Fibroblast of lung (primary cell): ENCODE data around the gene UST. TPM values are rescaled to one million over a fixed set of nuclear protein-coding genes. Genes with fewer than 3 reads are reported as not detected.

Experiments
- DNase-seq, 2 donors: peaks; one replicate each; pipeline versions ENCODE4 v3.0.0 to v3.0.0-alpha.2; 2010; ENCODE audit warnings: low read depth in 2 of 2
- H2AFZ ChIP-seq: 2 replicates; pipeline ENCODE4 v1.5.1; 2012; ENCODE audit warnings: low read length, control low read depth, inconsistent platforms
- H3K27ac ChIP-seq: 2 replicates; pipeline ENCODE4 v1.5.1; 2011; ENCODE audit warnings: low read length, control low read depth; ENCODE audit not compliant: insufficient read depth
- H3K27me3 ChIP-seq: 2 replicates; pipeline ENCODE4 v1.5.1; 2011; ENCODE audit warnings: mild to moderate bottlenecking, low read length; ENCODE audit not compliant: control insufficient read depth, insufficient read depth
- H3K36me3 ChIP-seq: 2 replicates; pipeline ENCODE4 v1.5.1; 2011; ENCODE audit warnings: low read length; ENCODE audit not compliant: control insufficient read depth, insufficient read depth
- H3K4me1 ChIP-seq: 2 replicates; pipeline ENCODE4 v1.5.1; 2011; ENCODE audit warnings: low read length; ENCODE audit not compliant: control insufficient read depth, insufficient read depth; ENCODE audit errors: extremely low read depth
- H3K4me2 ChIP-seq: 2 replicates; pipeline ENCODE4 v1.5.1; 2011; ENCODE audit warnings: low read length, control low read depth; ENCODE audit not compliant: insufficient read depth; ENCODE audit errors: extremely low read depth
- H3K4me3 ChIP-seq, 4 experiments: fragments of 200-600 bp in 1 of 4; sonication (generic) in 1 of 4; replicated peaks in 1 of 4; 2 replicates each; pipeline ENCODE4 v1.5.1; 2011 to 2016; ENCODE audit warnings: low read length in 4 of 4, low read depth in 3 of 4, mild to moderate bottlenecking in 3 of 4, control low read depth in 2 of 4, inconsistent platforms in 1 of 4, mixed read lengths in 1 of 4; ENCODE audit not compliant: insufficient read depth in 1 of 4; ENCODE audit errors: control extremely low read depth in 1 of 4
- H3K79me2 ChIP-seq: 2 replicates; pipeline ENCODE4 v1.5.1; 2012; ENCODE audit warnings: mild to moderate bottlenecking, low read length, inconsistent platforms; ENCODE audit not compliant: control insufficient read depth, insufficient read depth
- H3K9ac ChIP-seq: 2 replicates; pipeline ENCODE4 v1.5.1; 2011; ENCODE audit warnings: mild to moderate bottlenecking, low read length, control low read depth; ENCODE audit not compliant: insufficient read depth
- H3K9me3 ChIP-seq: 2 replicates; pipeline ENCODE4 v1.5.1; 2012; ENCODE audit warnings: low read depth, low read length; ENCODE audit not compliant: control insufficient read depth, insufficient read depth
- H4K20me1 ChIP-seq: 2 replicates; pipeline ENCODE4 v1.5.1; 2011; ENCODE audit warnings: low read length; ENCODE audit not compliant: control insufficient read depth, insufficient read depth; ENCODE audit errors: extremely low read depth
- EZH2 ChIP-seq: IDR thresholded peaks from 2 replicates; pipeline ENCODE4 v1.5.1; 2012; ENCODE audit warnings: low read length, control low read depth, mild to moderate bottlenecking; ENCODE audit errors: missing control alignments
- polyA plus RNA-seq, 2 donors: library from polyadenylated mRNA; depleted of rRNA in 1 of 2; stranded (reverse) in 1 of 2; unstranded in 1 of 2; fragments of >200 nt; gene quantifications; 2 replicates each; pipeline ENCODE4 v1.2.1, GENCODE V29; 2011 to 2012; ENCODE audit warnings: missing spikeins in 1 of 2
- total RNA-seq: library from RNA; depleted of rRNA; stranded (reverse); fragments of >200 nt; gene quantifications from 2 replicates; pipeline ENCODE4 v1.2.1, GENCODE V29; 2014
- TF ChIP-seq, protein P1 (sequence below), 2 donors: IDR thresholded peaks in 1 of 2; conservative IDR thresholded peaks in 1 of 2; 1 replicate in 1 of 2; 2 replicates in 1 of 2; pipeline ENCODE4 v1.5.1; 2011 to 2012; ENCODE audit warnings: low read length in 2 of 2, control low read depth in 1 of 2, inconsistent platforms in 1 of 2, low read depth in 1 of 2, mild to moderate bottlenecking in 1 of 2

UST gene
- total and polyA plus RNA-seq, 2 donors (not counting 1 experiment from before 2014, with no cell fraction given) = 6.8 to 19.5 TPM

DNA sequence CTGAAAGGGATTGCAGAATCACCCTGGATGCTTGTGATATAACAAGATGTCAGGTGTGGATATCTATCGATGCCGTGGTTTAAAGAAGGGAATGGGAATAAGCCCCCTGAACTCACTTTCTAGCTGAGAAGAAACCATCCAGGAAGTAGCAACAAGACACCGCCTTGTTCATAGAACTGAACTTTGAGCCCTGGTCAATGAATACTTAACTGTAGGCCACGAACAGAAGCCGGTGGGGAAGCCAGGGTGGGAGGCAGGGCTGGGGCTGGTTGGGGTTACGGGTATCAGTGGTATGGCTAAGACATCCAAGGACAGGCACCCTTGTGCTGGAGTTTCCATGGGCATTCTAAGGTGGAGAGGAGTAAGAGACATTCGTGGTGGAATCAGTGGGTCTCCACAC is 61.0 kb downstream of the UST start:
- Histone ChIP-seq H3K4me2 (no peak overlapping the region), H2AFZ (no peak overlapping the region), H3K27ac (no peak overlapping the region), H3K36me3 (no peaks in the 10 kb centered on the region), H3K4me1 (peaks cover 3% of the 10 kb centered on the region), H3K9ac (no peak overlapping the region), H3K9me3 (no peaks in the 10 kb centered on the region), H3K79me2 (no peaks in the 10 kb centered on the region), H3K27me3 (no peaks in the 10 kb centered on the region), H4K20me1 (no peaks in the 10 kb centered on the region), H3K4me3 (no peak overlapping the region)
- TF ChIP-seq, protein P1, sequence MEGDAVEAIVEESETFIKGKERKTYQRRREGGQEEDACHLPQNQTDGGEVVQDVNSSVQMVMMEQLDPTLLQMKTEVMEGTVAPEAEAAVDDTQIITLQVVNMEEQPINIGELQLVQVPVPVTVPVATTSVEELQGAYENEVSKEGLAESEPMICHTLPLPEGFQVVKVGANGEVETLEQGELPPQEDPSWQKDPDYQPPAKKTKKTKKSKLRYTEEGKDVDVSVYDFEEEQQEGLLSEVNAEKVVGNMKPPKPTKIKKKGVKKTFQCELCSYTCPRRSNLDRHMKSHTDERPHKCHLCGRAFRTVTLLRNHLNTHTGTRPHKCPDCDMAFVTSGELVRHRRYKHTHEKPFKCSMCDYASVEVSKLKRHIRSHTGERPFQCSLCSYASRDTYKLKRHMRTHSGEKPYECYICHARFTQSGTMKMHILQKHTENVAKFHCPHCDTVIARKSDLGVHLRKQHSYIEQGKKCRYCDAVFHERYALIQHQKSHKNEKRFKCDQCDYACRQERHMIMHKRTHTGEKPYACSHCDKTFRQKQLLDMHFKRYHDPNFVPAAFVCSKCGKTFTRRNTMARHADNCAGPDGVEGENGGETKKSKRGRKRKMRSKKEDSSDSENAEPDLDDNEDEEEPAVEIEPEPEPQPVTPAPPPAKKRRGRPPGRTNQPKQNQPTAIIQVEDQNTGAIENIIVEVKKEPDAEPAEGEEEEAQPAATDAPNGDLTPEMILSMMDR (conservative IDR thresholded peaks at IDR 0.05 in 1 of 2, IDR thresholded peaks at IDR 0.05 in 1 of 2; ENCODE audit: low read depth in 1 of 2, low read length in 2 of 2) = no peak
- TF ChIP-seq EZH2 = no peak
- DNase-seq = no peak

DNA sequence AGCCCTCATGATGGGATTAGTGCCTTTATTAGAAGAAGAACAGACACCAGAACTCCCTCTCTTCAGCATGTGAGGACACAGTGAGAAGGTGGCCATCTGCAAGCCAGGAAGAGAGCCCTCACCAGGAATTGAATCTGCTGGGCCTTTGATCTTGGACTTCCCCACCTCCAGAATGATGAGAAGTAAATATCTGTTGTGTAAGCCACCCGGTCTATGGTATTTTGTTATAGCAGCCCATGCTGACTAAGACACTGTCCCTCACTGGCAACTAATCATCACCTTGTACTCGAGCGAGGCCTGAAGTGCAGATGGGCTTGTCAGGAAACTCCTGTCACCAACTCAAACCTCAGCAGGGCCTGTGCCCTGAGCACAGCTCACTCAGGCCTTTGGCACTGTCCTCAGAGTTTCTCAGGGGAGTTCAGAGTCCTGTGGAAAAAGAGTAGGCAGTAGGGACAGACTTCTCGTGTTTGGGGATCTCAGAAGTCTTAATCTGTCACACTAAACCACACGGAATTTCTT is 62.0 kb downstream of the UST start:
- Histone ChIP-seq H3K4me2 (no peak overlapping the region), H3K36me3 (no peaks in the 10 kb centered on the region), H2AFZ (no peak overlapping the region), H3K27ac (no peak overlapping the region), H3K27me3 (no peaks in the 10 kb centered on the region), H3K4me3 (no peak overlapping the region), H3K79me2 (no peaks in the 10 kb centered on the region), H3K9ac (no peak overlapping the region), H3K9me3 (no peaks in the 10 kb centered on the region), H4K20me1 (no peaks in the 10 kb centered on the region), H3K4me1 (peaks cover 3% of the 10 kb centered on the region)
- TF ChIP-seq, protein P1 (conservative IDR thresholded peaks at IDR 0.05 in 1 of 2, IDR thresholded peaks at IDR 0.05 in 1 of 2; ENCODE audit: low read depth in 1 of 2, low read length in 2 of 2) = no peak
- TF ChIP-seq EZH2 = no peak
- no peak for DNase-seq

DNA sequence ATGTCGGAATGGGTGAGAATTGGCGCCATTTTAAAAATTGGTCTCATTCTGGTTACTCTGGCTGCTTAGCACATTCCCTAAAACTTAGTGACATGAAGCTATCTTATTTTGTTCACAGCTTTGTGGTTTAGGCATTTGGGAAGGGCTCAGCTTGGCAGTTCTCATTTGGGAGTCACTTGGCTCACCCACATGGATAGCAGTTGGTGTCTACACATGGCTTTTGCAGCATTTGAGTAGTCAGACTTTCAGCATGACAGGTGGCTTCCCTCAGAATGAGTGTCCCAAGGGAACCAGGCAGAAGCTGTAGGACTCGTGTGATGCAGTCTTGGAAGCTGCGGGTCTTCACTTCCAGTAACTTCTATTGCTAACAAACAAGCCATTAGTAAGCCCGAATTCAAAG is 64.6 kb downstream of the UST start:
- Histone ChIP-seq H3K36me3 (no peaks in the 10 kb centered on the region), H3K9ac (no peak overlapping the region), H3K27ac (no peak overlapping the region), H3K9me3 (no peaks in the 10 kb centered on the region), H3K79me2 (no peaks in the 10 kb centered on the region), H3K27me3 (no peaks in the 10 kb centered on the region), H2AFZ (no peak overlapping the region), H3K4me1 (no peaks in the 10 kb centered on the region), H3K4me2 (no peak overlapping the region), H3K4me3 (no peak overlapping the region), H4K20me1 (no peaks in the 10 kb centered on the region)
- DNase-seq = no peak
- no peak for TF ChIP-seq EZH2
- TF ChIP-seq, protein P1 (conservative IDR thresholded peaks at IDR 0.05 in 1 of 2, IDR thresholded peaks at IDR 0.05 in 1 of 2; ENCODE audit: low read depth in 1 of 2, low read length in 2 of 2) = no peak
